ENCODE measurements around the gene SP5.
"Not testable (repeated sequence)": the region's sequence is repeated elsewhere in the genome, so short reads cannot be mapped to it uniquely, and the experiment has no call there.

The SP5 gene

DNA sequence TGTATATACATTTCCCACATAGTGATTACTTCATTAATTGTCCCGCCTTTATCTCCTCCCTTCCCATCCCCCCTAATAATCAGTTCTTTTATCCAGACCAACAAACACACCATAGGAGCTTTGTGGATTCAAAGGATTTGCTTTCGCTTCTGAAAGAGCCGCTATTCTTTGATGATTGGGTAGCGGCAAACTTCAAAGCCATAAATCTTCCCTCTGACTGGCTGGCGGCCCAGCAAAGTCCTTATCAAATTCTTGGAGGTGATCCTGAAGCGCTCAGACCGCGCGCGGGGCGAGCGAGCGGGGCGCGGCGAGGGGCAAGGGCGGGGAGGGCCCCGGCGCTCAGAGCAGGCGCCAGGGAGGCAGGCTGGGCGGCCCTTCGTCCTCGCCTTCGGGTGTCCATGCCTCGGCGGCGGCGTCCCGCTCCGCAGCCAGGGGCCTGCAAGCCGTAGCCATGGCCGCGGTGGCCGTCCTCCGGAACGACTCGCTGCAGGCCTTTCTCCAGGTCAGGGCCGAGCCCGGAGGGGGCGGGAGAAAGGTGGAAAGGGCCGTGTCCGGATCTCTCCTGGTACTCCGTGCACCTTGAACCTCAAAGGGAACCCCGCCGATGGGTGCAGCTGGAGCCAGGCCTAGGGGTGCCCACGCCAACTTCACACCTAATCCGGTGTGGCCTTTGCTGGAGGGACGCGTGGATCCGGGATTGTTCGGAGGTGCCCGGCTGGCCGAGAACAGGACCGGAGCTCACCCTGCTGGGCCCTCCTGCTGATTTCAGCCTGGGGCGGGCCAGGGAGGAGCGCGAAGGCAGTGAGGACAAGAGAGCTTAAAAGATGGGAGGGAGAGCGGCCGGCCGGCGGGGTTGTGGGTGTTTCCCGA is at the start of gene SP5:
SP5 (plus strand) TSS at position 276 of the 870 bp plus-strand sequence; CDS start at position 452, 176 bp downstream.
- peak; percentile 84 for DNase-seq

DNA sequence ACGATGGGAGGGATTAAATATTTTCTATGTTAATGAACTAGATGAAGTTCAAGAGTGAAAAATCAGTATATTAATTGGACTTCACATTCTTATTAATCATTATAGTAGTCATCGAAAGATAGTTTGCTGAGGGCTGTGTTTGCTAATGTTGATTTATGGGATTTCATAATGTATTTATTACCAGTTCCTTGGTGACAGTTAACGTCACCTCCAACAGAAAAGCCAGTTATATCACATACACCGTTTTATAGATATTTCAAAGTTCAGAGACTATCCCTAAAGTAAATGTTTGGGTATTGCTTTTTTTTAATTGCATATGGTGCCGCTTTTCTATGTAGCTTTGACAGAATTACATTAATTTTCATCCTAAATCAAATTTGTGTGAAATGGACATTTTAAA is 49.4 kb upstream of the SP5 start:
- DNase-seq, result no peak

DNA sequence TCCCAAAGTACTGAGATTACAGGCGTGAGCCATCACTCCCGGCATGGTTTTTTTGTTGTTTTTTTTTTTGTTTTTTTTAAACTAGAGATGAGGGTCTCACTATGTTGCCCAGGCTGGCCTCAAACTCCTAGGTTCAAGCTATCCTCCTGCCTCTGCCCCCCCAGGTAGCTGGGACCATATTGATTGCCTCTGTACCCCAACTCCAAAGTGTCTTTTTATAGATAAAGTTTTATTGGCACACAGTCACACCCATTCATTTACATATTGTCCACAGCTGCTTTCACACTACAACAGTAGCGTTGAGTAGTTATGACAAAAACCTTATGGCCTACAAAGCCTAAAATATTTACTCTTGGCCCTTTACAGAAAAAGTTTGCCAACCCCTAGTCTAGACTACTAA is 45.2 kb upstream of the SP5 start:
- DNase-seq, result no peak

DNA sequence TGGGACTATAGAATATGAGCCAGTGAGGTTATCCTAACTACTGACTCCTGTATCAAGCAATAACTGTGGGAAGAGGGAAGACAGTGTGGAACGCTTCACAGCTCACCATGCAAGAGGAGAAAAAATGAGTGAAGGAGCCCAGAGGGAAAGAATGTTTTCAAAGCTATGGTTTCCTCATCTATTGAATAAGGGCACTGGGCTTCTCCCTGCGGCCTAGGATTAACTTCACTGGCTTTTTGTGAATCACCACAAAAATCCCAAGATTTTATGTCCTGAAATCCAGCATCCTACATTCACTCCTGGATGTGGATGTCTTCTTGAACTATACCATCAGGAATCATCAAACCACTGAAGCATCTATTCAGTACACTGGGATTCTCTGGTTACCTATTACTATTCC is 44.5 kb upstream of the SP5 start:
- no peak for DNase-seq

DNA sequence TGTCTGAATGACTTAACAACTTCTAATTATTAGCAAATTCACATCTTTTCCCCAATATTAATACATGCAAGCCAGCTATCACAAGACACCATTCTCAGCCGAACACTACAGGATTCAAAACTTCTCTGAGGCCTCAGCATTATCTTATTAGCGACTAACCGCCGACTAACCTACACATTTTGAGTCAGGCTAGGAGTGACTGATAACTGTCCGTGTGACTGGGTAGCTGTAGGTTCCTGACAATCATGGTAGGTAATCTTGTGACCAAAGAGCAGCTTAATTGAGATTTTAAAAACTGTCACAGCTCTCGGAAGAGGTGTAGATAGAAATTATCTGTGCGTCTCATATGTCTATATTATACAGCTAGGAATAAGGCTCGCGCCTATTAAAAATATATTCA is 44.1 kb upstream of the SP5 start:
- DNase-seq, result no peak

DNA sequence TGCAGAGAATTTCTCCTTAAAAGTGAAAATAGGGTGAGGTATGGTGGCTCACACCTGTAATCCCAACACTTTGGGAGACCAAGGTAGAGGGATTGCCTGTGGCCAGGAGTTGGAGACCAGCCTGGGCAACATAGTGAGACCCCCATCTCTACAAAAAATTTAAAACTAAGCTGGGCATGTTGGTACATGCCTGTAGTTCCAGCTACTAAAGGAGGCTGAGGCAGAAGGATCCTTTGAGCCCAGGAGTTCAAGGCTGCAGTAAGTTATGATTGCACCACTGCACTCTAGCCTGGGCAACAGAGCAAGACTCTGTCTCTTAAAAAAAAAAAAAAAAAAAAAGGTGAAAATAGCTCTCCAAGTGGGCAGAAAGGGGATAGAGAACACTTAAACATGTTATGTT is 40.9 kb upstream of the SP5 start:
- not testable (repeated sequence) for DNase-seq

DNA sequence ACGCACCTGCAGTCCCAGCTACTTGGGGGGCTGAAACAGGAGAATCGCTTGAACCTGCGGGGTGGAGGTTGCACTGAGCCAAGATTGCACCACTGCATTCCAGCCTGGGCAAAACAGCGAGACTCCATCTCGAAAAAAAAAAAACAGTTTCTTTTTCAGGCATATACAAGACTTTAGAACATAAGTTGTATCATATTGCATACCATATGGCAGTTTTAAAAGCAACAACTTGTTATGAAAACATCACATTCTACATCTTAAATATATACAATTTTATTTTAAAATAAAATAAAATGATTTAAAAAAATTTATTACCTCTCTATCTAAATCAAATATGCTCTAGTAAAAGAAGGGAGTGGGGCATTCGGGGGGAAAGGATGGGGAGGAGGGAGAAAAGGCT is 39.4 kb upstream of the SP5 start:
- no peak for DNase-seq

DNA sequence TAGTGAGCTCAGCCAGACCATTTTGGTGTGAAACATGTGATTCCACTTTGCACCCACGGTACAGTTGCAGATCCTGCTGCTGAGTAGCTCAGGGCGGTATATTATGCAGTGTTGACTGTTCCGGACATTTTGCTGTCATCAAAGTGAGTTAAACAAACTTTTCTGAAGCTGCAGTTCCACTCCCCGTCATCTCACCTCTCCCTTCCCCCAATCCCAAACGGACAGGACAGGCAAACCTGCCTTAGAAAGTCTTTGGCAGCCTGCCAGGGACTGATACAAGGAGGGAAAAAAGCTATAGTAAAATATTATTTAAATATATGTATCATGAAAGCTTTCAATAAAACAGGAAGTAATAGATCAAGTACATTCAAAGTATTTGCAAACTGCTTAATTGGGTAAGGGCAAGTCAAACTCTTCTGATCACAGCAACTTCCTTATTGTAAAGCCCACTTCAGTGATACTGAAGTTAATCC is 35.5 kb upstream of the SP5 start:
- DNase-seq, result no peak

DNA sequence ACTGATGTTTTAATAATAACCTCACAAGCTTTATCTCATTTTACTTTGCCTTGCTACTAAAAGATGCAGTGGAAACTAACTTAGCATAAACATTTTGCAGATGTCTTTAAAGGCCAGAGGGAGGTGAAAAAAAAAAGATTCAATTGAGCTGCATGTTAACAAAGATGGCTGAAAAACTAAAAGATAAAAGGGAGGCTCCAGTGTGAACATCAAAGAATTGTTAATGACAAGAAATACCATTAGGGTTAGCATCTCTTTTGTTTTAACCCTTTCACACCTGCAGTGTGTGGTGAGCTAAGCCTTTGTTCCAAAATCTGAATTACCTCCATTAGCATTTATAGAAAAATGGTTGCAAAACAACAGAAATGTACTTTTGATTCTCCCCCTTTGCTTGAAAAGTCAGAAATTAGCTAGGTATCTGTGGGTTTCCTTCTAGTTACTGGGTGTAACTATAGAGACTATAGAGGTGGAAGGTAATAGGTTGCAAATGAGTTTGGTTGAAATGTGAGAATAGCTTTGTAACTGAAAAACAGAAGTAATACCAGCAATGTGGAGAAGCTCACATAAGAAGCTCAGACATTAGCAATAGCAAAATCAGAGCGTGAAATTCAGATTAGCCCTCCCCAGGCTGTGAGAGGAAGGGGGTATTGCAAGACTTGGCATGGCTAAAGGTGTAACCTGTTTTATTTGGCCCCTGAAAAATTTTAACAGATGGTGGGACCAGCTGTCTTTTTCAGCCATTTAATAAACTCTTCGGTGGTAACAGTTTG is 34.8 kb upstream of the SP5 start:
- DNase-seq, result no peak

DNA sequence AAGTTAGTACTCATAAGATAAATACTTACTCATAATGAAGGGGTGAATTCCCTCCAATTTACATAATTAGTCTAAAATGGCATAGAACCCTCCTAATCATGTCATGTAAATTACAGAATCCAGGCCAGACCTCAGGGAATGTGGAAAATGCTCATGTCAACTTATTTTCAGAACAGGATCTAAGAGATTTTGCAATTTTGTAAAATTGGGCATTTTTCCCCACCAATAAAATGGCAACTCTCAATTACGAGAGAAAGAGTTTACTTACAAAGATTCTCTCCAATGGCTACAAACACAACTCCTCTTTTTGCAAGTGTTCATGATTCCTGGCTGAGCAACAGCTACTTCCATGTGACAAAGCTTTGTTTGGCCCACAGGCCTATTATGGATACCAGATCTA is 33.8 kb upstream of the SP5 start:
- DNase-seq, result no peak

DNA sequence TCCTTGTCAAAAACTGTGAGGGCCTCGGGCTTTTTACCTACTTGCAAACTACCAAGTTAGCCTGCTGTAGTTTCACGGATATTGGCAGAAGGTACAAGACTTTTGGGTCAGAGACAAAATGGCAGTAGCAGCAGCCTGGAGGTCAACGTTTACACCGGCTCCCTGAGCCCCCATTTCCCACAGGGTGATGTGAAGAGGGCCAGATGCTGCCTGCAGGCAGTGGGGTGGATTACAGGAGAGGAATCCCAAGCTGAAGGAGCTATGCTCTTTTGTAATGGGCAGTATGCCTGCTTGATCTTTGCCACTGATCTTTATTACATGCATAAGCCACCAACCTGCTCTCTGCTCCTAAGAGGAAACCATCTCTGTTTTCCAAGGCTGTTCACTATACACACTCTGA is 29.5 kb upstream of the SP5 start:
- no peak for DNase-seq

DNA sequence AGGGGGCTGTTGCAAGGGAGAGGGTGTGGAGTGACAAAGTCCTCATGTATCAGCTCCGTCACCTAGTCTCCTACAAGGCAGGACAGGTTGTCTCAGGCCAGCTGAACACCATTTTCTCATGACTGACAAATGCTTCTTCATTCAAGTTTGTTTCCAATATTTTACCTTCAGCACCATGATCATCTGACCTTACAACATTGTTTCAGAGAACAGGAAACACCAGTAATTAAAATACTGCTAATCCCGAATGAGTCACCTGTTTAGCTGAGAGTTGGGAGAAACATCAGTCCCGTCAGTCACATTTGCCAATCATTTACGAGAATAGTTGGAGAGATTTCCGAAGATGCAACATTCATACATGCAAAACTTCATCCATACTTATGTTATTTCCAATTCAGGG is 25.7 kb upstream of the SP5 start:
- no peak for DNase-seq

DNA sequence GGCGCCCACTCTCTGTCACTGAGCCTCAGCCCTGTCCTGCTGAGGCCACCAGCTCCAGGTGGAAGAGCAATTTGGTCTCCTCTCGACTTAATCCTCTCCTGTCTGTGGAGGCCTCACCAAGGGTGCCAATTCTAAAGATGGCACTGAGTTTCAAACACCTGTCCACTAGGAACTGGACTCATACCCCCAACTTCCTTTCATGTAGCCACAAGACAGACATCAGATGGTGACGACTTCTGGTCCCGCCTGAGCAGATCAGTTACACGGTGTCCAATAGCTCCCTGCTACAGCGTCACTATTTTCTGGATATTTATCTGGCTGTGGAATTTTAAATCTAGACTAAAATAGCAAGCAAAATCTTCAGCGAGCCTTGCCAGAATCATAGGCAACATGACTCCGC is 24.5 kb upstream of the SP5 start:
- no peak for DNase-seq

DNA sequence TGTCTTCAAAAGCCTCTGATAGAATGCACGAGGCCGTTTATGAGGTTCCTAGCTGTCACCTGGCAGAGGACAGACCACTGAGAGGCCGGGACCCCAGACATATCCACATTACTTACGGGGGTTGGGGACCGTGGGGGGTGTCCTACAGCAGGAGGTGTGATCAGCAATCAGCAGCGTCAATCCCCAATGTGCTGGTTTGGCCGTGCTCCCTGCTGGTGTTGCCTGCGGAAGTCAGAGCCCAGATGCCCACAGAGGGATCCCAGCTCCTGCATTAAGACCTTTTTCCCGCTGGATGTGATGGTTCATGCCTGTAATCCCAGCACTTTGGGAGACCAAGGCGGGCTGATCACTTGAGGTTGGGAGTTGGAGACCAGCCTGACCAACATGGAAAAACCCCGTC is 20.8 kb upstream of the SP5 start:
- no peak for DNase-seq

DNA sequence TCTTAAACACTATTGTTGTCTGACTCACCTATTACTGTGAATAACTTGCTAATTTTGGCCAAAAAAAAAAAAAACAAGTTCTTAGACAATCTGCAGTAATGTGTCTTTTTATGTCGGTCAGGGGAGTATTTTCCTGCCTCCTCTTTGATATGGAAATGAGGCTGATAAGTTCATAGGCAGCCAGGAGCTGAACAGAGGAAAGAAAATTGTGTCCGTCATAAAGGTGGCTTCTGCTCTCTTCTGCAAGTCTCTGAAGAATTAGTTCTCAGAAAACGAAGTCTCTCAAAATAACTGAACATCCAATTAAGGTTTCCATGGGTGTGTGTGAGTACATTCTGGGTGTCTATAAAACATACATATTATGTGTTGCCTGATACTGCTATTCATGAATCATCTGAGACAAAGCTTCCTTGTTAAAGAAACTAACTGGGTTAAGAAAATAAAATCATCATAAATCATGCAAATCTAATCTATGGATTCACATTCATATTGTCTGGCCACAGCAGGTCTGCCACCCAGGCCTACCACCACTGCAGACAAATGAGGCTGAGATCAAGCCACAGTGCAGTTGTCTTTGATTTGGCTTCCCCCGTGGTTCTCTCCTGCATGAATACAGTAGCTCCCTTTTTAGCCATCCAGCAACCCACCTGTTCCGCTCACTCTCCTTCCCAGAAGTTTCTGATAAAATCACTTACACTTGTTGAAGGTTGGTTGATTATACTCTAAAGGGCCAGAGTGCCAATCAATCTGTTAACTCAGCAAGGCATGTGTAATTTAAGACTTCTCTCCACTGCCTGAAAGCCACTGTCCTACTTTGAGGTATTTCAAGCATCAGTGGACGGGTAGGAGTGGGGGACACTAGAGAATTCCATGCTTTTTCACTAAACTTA is 19.4 kb upstream of the SP5 start:
- peak; percentile 30 for DNase-seq

DNA sequence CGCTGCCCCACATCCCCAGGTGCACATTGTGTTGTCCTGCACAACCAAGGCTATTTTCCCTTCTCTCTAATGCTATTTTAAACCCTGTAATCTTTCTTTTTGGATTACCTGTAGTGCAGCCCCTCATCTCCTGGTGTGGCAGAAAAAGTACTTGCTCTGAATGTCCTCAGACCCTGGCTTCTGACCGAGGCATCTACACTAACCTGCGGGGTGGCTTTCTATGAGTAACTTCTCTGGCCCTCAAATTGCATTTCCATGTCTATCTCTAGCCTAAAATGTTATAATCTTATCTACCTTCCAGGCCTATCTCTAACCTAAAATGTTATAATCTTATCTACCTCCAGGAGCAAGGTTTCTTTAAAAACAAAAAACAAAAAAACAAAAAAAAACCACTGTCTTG is 18.2 kb upstream of the SP5 start:
- no peak for DNase-seq

DNA sequence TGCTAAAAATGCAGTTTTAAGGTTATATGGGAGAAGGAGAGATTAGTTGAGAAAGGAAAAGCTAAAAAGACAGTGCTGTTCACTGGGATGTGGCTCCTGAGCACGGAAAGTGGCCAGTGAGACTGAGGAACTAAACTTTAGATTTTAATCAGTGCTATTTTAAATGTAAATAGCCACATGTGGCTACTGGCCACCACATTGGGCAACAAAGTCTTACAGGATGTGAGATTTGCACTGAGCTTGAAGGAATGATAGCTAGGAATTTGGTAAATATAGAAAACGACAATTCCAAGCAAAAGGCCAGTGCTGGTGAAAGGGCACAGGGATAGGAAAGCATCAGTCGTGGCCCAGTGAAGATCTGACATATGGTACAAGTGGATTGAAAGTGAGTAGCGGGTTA is 14.1 kb upstream of the SP5 start:
- DNase-seq, result no peak

DNA sequence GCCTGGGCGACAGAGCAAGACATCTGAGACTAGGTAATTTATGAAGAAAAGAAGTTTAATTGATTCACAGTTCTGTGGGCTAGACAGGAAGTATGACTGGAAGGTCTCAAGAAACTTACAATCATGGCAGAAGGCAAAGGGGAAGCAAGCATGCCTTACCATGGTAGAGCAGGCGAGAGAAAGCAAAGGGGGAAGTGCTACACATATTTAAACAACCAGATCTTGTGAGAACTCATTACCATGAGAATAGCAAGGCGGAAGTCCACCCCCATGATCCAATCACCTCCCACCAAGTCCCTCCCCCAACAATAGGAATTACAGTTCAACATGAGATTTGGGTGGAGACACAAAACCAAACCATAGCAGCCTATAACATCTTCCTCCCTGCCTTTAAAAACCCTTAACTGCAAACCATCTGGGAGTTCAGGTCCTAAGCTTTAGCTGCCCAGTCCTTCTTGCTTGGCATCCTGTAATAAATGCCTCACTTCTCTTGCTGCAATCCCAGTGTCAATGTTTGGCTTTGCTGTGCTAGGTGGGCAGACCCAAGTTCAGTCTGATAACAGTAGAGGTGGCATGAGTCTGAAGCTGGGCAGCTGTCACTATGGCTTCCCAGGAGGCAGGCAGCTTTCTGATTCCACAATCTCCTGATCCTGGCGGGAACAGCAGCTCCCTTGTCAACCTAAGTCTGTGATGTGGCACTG is 11.2 kb upstream of the SP5 start:
- no peak for DNase-seq

DNA sequence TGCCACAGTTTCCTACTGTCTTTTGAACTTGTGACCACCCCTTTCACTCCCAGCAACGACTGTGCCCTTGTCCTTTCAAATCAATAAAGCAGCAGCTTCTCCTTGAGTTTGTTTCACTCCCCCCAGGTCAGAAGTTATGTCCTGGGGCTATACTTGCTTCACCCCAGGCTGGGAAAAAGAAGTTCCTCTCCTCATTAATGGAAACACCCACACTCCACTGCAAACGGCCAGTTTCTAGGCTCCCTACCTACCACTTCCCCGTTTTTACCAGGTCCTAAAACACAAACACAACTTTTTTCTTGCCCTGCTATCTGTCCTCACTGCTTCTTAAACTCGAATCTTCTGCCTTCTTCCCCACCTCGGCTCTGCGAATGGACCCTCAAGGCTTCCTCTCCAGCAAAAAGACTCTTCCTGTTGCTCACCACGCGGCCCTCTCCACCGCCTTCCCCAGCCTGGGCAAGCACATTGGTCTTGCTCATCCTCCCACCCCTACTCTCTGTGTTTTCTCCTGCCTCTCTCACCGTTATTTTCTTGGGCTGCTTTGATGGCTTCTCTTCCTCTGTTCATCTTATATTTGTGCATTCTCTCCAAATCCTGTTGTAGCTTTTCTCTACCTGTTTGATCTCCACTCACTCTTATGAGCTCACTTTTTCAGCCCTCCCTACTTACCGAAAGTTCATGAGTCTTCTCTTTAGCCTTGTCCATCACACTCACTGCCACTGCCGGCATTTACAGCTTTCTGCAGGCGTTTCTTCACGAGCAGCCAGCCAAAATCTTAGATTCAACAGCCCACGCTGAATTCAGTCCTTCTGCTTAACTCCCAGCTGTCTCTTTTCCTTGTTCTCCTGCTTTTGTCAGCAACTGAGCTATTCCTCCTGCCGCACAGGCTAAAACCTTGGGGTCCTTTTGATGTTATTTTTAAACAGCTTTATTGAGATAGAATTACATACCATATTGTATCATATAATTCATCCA is 7.0 kb upstream of the SP5 start:
- no peak for DNase-seq

DNA sequence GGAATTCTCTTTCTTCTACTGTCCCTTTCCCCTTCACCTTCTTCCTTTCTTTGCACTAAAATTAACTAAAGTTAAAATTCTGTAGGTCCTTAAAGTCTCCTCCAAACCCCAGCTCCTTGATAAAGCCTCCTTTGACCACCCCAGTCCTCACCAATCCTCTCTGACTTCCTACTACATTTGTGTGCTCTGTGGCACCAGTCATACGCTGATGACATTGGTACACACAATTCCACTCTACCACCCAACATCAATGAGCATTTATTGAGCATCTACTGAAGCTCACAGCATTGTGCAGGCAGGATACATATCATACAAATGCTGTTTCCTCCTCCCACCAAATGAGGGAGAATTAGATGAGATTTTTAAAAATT is 4.5 kb upstream of the SP5 start:
- no peak for DNase-seq

DNA sequence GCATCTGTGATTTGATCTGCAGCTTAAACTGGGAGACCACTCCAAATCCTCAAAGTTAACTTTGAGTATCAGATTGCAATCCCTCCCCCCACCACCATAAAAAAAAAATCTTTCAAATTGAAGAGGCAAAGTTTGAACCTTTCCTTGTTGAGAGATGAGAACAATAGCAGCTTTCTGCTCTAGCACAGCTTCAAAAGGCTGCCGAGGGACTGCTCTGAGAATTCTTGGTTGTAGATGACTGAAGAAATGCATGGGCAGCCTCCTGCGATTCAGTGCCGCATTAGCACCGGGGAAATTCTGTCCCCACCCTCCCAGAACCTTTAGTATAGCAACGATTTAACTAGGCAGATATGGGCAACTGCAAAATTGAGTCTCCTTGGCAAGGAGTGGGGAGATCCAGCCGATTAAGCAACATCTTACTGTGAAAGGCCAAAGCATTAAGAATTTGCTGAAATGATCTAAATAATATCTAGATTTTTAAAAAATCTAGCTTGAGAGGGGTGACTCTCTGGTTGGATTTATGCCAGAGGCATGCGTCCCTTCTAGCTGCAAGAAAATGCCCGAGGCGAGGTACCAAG is 3.9 kb upstream of the SP5 start:
- DNase-seq, result peak; percentile 31
